Panc1 (cell line): ENCODE data around the gene TRIM2.

Experiments
- CTCF ChIP-seq: fragments of 450-650 bp; IDR thresholded peaks from 2 replicates; pipeline ENCODE4 v1.5.1; 2017; ENCODE audit warnings: mild to moderate bottlenecking
- TCF7L2 ChIP-seq: IDR thresholded peaks from 2 replicates; pipeline ENCODE4 v1.6.1; 2011; ENCODE audit warnings: mild to moderate bottlenecking, low read depth, low read length, inconsistent platforms

DNA sequence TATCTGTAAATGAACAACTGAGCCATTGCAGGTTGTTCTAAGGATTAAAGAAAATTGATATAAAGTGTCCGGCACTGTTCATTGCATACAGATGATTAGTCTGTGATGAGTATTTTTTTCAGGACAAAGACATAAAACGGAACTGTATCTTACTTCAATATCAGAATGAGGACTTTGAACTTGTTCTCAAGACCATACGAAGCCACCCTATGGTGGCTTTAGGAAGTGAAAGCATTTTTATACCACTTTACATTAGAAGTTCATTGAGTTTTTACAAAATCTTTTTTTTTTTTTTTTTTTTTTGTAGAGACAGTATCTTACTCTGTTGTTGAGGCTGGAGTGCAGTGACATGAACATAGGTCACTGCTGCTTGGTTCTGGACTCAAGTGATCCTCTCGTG, 45.2 kb upstream of the TRIM2 start:
- TF ChIP-seq CTCF = peak; percentile 10; the same call in 1 of the 2 replicates
- TF ChIP-seq TCF7L2 = no peak
